Neuronal stem cell (in vitro differentiated cells): Measurements from ENCODE around the gene NFATC2.
A peak's percentile ranks its signal among the peaks of the same experiment; 100 is the strongest.

Experiments used
- DNase-seq: peaks from one replicate; pipeline ENCODE4 v3.0.0-alpha.2; 2013; ENCODE audit warnings: low spot score
- H2AFZ ChIP-seq: one replicate; pipeline ENCODE4 v1.6.1; 2013; ENCODE audit warnings: mild to moderate bottlenecking, low read length, inconsistent platforms
- H2AK5ac ChIP-seq: 2 replicates; pipeline ENCODE4 v1.6.1; 2013; ENCODE audit warnings: low read depth, mild to moderate bottlenecking, inconsistent platforms, low read length, moderate library complexity, mixed read lengths
- H2BK120ac ChIP-seq: 2 replicates; pipeline ENCODE4 v1.6.1; 2013; ENCODE audit warnings: low read depth, mild to moderate bottlenecking, inconsistent platforms, low read length, moderate library complexity, mixed read lengths
- H2BK12ac ChIP-seq: one replicate; pipeline ENCODE4 v1.6.1; 2013; ENCODE audit warnings: low read length, inconsistent platforms
- H2BK15ac ChIP-seq: 2 replicates; pipeline ENCODE4 v1.6.1; 2013; ENCODE audit warnings: mild to moderate bottlenecking, low read length, inconsistent platforms, mixed read lengths
- H2BK5ac ChIP-seq: one replicate; pipeline ENCODE4 v1.6.1; 2013; ENCODE audit warnings: inconsistent platforms, mild to moderate bottlenecking, low read length, moderate library complexity
- H3K14ac ChIP-seq: one replicate; pipeline ENCODE4 v1.6.1; 2013; ENCODE audit warnings: low read length, inconsistent platforms
- H3K18ac ChIP-seq: 2 replicates; pipeline ENCODE4 v1.6.1; 2013; ENCODE audit warnings: low read length, inconsistent platforms
- H3K23ac ChIP-seq: 2 replicates; pipeline ENCODE4 v1.6.1; 2013; ENCODE audit warnings: low read depth, mild to moderate bottlenecking, mixed read lengths, low read length, inconsistent platforms; ENCODE audit not compliant: poor library complexity
- H3K27ac ChIP-seq: replicated peaks from 3 replicates; pipeline ENCODE4 v1.5.1; 2013; ENCODE audit warnings: low read length, inconsistent platforms
- H3K27me3 ChIP-seq, 3 experiments: 2 replicates each; pipeline ENCODE4 v1.6.1; 2013; ENCODE audit warnings: low read length in 3 of 3, mild to moderate bottlenecking in 2 of 3, inconsistent platforms in 1 of 3, low read depth in 1 of 3, mixed read lengths in 1 of 3, moderate library complexity in 1 of 3; ENCODE audit not compliant: control insufficient read depth in 3 of 3, insufficient read depth in 3 of 3
- H3K36me3 ChIP-seq, 2 donors: replicated peaks in 1 of 2; 2 replicates each; pipeline ENCODE4 v1.6.1; 2013; ENCODE audit warnings: low read length in 2 of 2; ENCODE audit not compliant: control insufficient read depth in 2 of 2, insufficient read depth in 2 of 2
- H3K4ac ChIP-seq: 2 replicates; pipeline ENCODE4 v1.6.1; 2013; ENCODE audit warnings: inconsistent platforms, mild to moderate bottlenecking, low read length, moderate library complexity
- H3K4me1 ChIP-seq, 2 donors: 1 replicate in 1 of 2; 2 replicates in 1 of 2; pipeline ENCODE4 v1.6.1; 2013; ENCODE audit warnings: low read length in 2 of 2, low read depth in 1 of 2; ENCODE audit not compliant: control insufficient read depth in 2 of 2, insufficient read depth in 1 of 2
- H3K4me2 ChIP-seq: one replicate; pipeline ENCODE4 v1.6.1; 2013; ENCODE audit warnings: mild to moderate bottlenecking, low read length, inconsistent platforms; ENCODE audit not compliant: insufficient read depth, poor library complexity, severe bottlenecking
- H3K4me3 ChIP-seq, 2 donors: 2 replicates each; pipeline ENCODE4 v1.5.1; 2013; ENCODE audit warnings: low read length in 2 of 2, mild to moderate bottlenecking in 2 of 2, inconsistent platforms in 1 of 2, moderate library complexity in 1 of 2
- H3K79me1 ChIP-seq: one replicate; pipeline ENCODE4 v1.6.1; 2013; ENCODE audit warnings: low read depth, mild to moderate bottlenecking, inconsistent platforms, low read length, moderate library complexity
- H3K9ac ChIP-seq: one replicate; pipeline ENCODE4 v1.6.1; 2013; ENCODE audit warnings: mild to moderate bottlenecking, low read depth, low read length, inconsistent platforms; ENCODE audit not compliant: poor library complexity
- H3K9me3 ChIP-seq, 2 donors: replicated peaks in 1 of 2; 2 replicates each; pipeline versions ENCODE3 to v1.6.1; 2013; ENCODE audit warnings: low read length in 2 of 2, mild to moderate bottlenecking in 2 of 2, inconsistent platforms in 1 of 2, low read depth in 1 of 2, mixed read lengths in 1 of 2, moderate library complexity in 1 of 2; ENCODE audit not compliant: control insufficient read depth in 2 of 2, insufficient read depth in 1 of 2
- H4K8ac ChIP-seq: one replicate; pipeline ENCODE4 v1.6.1; 2013; ENCODE audit warnings: low read depth, mild to moderate bottlenecking, inconsistent platforms, low read length, moderate library complexity
- H4K91ac ChIP-seq: one replicate; pipeline ENCODE4 v1.6.1; 2013; ENCODE audit warnings: low read length, low read depth, mild to moderate bottlenecking, inconsistent platforms; ENCODE audit not compliant: poor library complexity
- WGBS, 2 donors: extraction: QIAGEN DNeasy Blood & Tissue Kit; methylation state at CpG; one replicate each; pipeline ENCODE4 v1.1.7; 2013; ENCODE audit warnings: missing lambda C conversion rate in 2 of 2, mixed read lengths in 1 of 2; ENCODE audit not compliant: insufficient read length in 2 of 2, insufficient replicate concordance in 1 of 2; ENCODE audit errors: extremely low coverage in 2 of 2; 5-methylcytosine and 5-hydroxymethylcytosine counted together

Gene NFATC2

GRCh38 chr20:51532577-51533191, 9.8 kb downstream of the NFATC2 start:
- no peak overlapping the region for H3K23ac ChIP-seq
- no peak overlapping the region for H3K14ac ChIP-seq
- H2AFZ ChIP-seq, result no peak overlapping the region
- H2BK5ac ChIP-seq, result no peak overlapping the region
- no peak overlapping the region for H3K4ac ChIP-seq
- H2BK15ac ChIP-seq, result no peak overlapping the region
- WGBS, 2 donors, result no CpG with 5 or more reads among the region's 24 CpGs
- no peak overlapping the region for H2BK12ac ChIP-seq
- no peak overlapping the region for H4K8ac ChIP-seq
- no peak overlapping the region for H2BK120ac ChIP-seq
- H3K27ac ChIP-seq, result no peak overlapping the region
- no peak overlapping the region for H4K91ac ChIP-seq
- no peaks in the 10 kb centered on the region for H3K36me3 ChIP-seq
- peaks cover 0 to 18% of the 10 kb centered on the region in 2 donors for H3K4me1 ChIP-seq
- no peak overlapping the region for H3K4me3 ChIP-seq
- DNase-seq, result no peak
- peaks cover 0 to 5% of the 10 kb centered on the region in 2 donors for H3K9me3 ChIP-seq
- no peak overlapping the region for H3K9ac ChIP-seq
- H3K79me1 ChIP-seq, result no peaks in the 10 kb centered on the region
- no peak overlapping the region for H3K4me2 ChIP-seq
- peak overlapping the region; percentile 40 for H3K18ac ChIP-seq
- no peak overlapping the region for H2AK5ac ChIP-seq
- H3K27me3 ChIP-seq, result no peaks in the 10 kb centered on the region

- Histone ChIP-seq H3K9ac (no peak overlapping the region), H2BK120ac (no peak overlapping the region), H2BK12ac (no peak overlapping the region), H3K4me2 (no peak overlapping the region), H2BK5ac (no peak overlapping the region), H4K91ac (no peak overlapping the region), H3K27me3 (no peaks in the 10 kb centered on the region), H4K8ac (no peak overlapping the region), H3K4me3 (no peak overlapping the region), H3K79me1 (no peaks in the 10 kb centered on the region), H3K14ac (no peak overlapping the region), H3K18ac (no peak overlapping the region), H2AFZ (no peak overlapping the region), H3K4me1 (peaks cover 0 to 18% of the 10 kb centered on the region in 2 donors), H2AK5ac (no peak overlapping the region), H3K36me3 (no peaks in the 10 kb centered on the region), H3K23ac (no peak overlapping the region), H2BK15ac (no peak overlapping the region), H3K27ac (no peak overlapping the region), H3K9me3 (no peaks in the 10 kb centered on the region), H3K4ac (no peak overlapping the region)
- no peak for DNase-seq
- no CpG with 5 or more reads among the region's 12 CpGs for WGBS, 2 donors
Observed at GRCh38 chr20:51531712-51532456, 10.6 kb downstream of the NFATC2 start.

GRCh38 chr20:51531141-51531710, 11.3 kb downstream of the NFATC2 start:
- H3K27ac ChIP-seq, result no peak overlapping the region
- H2AK5ac ChIP-seq, result no peak overlapping the region
- peak overlapping the region; percentile 25 for H3K18ac ChIP-seq
- H3K4ac ChIP-seq, result no peak overlapping the region
- H3K79me1 ChIP-seq, result no peaks in the 10 kb centered on the region
- H3K4me3 ChIP-seq, result no peak overlapping the region
- DNase-seq, result no peak
- H3K4me1 ChIP-seq, result peaks cover 0 to 18% of the 10 kb centered on the region in 2 donors
- WGBS, 2 donors, result no CpG with 5 or more reads among the region's 11 CpGs
- no peaks in the 10 kb centered on the region for H3K36me3 ChIP-seq
- no peaks in the 10 kb centered on the region for H3K9me3 ChIP-seq
- no peak overlapping the region for H3K23ac ChIP-seq
- H2BK15ac ChIP-seq, result no peak overlapping the region
- no peaks in the 10 kb centered on the region for H3K27me3 ChIP-seq
- no peak overlapping the region for H2BK5ac ChIP-seq
- H2BK120ac ChIP-seq, result peak overlapping the region; percentile 19
- H2BK12ac ChIP-seq, result no peak overlapping the region
- no peak overlapping the region for H3K4me2 ChIP-seq
- H4K91ac ChIP-seq, result no peak overlapping the region
- no peak overlapping the region for H2AFZ ChIP-seq
- H3K9ac ChIP-seq, result no peak overlapping the region
- H3K14ac ChIP-seq, result no peak overlapping the region
- H4K8ac ChIP-seq, result no peak overlapping the region

- no peak overlapping the region for H3K14ac ChIP-seq
- H3K9ac ChIP-seq, result no peak overlapping the region
- H3K36me3 ChIP-seq, result no peaks in the 10 kb centered on the region
- WGBS, 2 donors, result no CpG with 5 or more reads among the region's 5 CpGs
- no peak for DNase-seq
- no peaks in the 10 kb centered on the region for H3K27me3 ChIP-seq
- H3K4ac ChIP-seq, result no peak overlapping the region
- H2AFZ ChIP-seq, result no peak overlapping the region
- no peak overlapping the region for H4K8ac ChIP-seq
- no peak overlapping the region for H2BK15ac ChIP-seq
- no peak overlapping the region for H2BK5ac ChIP-seq
- no peak overlapping the region for H2BK120ac ChIP-seq
- no peak overlapping the region for H3K23ac ChIP-seq
- H2AK5ac ChIP-seq, result no peak overlapping the region
- H3K27ac ChIP-seq, result no peak overlapping the region
- H3K4me2 ChIP-seq, result no peak overlapping the region
- H4K91ac ChIP-seq, result no peak overlapping the region
- H3K79me1 ChIP-seq, result no peaks in the 10 kb centered on the region
- no peaks in the 10 kb centered on the region for H3K9me3 ChIP-seq
- no peak overlapping the region for H3K4me3 ChIP-seq
- no peak overlapping the region for H2BK12ac ChIP-seq
- H3K18ac ChIP-seq, result no peak overlapping the region
- peaks cover 3 to 11% of the 10 kb centered on the region in 2 donors for H3K4me1 ChIP-seq
Observed at GRCh38 chr20:51529758-51530157, 12.8 kb downstream of the NFATC2 start.
